ENCODE results near the gene CSNK1G2.

DNA sequence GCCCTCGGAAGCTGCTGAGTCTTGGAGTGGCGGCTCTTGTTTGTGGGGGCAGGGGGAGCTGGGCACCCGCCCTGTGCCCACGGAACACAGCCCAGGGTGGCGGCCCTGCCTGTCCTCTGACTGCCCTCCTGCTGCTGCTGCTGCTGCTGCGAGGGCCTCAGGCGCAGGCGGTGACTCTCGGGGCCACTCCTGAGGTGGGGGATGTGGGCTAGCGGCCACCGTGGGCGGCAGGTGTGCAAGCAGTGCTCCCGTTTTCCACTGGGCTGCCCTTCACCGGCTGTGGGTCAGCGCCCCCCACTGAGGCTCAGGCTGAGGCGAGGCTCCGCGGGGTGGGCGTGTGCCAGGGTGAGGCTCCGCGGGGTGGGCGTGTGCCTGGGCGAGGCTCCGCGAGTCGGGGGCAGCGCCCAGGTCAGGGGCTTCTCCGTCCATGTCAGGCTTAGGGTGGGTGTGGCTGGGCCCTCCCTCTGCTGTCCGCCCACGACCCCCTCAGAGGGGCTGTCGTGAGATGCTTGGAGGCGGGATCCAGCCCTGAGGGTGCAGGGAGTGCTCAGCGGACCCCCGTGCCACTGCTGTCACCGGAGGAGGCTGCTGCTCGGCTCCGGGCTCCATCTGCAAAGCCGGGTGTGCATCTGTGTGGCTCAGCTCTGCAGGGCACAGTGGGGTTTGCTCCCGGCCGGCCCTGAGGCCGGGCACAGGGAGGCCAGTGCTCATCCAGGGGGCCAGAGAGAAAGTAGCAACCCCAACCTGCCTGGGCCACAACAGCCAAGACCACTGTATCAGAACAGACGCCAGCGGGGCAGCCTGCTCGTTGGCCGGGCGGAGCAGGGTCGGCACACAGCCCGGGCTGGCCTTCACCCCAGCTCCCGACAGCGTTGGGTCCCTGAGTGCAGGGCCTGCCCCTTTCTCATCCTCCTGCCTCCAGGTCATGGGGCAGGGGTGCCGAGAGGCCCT is 14.5 kb downstream of the CSNK1G2 start:
- TF ChIP-seq, protein P1, sequence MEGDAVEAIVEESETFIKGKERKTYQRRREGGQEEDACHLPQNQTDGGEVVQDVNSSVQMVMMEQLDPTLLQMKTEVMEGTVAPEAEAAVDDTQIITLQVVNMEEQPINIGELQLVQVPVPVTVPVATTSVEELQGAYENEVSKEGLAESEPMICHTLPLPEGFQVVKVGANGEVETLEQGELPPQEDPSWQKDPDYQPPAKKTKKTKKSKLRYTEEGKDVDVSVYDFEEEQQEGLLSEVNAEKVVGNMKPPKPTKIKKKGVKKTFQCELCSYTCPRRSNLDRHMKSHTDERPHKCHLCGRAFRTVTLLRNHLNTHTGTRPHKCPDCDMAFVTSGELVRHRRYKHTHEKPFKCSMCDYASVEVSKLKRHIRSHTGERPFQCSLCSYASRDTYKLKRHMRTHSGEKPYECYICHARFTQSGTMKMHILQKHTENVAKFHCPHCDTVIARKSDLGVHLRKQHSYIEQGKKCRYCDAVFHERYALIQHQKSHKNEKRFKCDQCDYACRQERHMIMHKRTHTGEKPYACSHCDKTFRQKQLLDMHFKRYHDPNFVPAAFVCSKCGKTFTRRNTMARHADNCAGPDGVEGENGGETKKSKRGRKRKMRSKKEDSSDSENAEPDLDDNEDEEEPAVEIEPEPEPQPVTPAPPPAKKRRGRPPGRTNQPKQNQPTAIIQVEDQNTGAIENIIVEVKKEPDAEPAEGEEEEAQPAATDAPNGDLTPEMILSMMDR (IDR thresholded peaks at IDR 0.05; ENCODE audit: low read depth, low read length) = no peak
- no peak for TF ChIP-seq POLR2A (IDR thresholded peaks at IDR 0.05; ENCODE audit: extremely low read depth, insufficient read length)
